ENCODE results near the gene SLC35C1. TPM values are rescaled to one million over a fixed set of nuclear protein-coding genes. Genes with fewer than 3 reads are reported as not detected.

The SLC35C1 gene
- total and polyA plus RNA-seq, 9 of the 15 experiments (the other 6 are each of a cell fraction or from before 2014, with no cell fraction given): 0.65 to 13.1 (median 2.4) TPM

DNA sequence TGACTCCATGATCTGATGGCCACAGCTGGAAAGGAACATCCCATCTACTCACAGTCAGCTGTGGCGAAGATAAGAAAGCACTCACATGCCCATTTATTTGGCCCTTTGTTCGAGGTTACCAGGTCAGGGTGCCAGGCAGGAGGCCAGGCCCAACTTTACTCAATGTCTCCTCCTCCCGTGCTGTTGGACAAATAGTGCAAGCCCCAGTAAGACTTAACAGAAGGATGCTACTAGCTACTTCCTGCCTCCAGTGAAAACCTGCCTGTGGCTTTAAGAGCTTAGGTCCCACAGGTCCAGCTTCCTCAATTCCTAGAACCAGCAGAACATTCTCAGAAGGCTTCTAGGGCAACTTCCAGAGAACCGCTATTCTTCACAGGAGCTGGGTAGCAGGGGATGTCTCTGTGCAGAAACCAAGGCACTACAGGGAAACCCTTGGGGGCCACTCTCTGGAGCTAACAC is 29.4 kb downstream of the SLC35C1 start (continued):
- TF ChIP-seq THRB (CRISPR knock-in tag; conservative IDR thresholded peaks at IDR 0.05): no peak
- TF ChIP-seq, protein P1, sequence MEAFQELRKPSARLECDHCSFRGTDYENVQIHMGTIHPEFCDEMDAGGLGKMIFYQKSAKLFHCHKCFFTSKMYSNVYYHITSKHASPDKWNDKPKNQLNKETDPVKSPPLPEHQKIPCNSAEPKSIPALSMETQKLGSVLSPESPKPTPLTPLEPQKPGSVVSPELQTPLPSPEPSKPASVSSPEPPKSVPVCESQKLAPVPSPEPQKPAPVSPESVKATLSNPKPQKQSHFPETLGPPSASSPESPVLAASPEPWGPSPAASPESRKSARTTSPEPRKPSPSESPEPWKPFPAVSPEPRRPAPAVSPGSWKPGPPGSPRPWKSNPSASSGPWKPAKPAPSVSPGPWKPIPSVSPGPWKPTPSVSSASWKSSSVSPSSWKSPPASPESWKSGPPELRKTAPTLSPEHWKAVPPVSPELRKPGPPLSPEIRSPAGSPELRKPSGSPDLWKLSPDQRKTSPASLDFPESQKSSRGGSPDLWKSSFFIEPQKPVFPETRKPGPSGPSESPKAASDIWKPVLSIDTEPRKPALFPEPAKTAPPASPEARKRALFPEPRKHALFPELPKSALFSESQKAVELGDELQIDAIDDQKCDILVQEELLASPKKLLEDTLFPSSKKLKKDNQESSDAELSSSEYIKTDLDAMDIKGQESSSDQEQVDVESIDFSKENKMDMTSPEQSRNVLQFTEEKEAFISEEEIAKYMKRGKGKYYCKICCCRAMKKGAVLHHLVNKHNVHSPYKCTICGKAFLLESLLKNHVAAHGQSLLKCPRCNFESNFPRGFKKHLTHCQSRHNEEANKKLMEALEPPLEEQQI (IDR thresholded peaks at IDR 0.05): no peak
- no peak for TF ChIP-seq ATF2 (CRISPR knock-in tag; IDR thresholded peaks at IDR 0.05)
- no peak for TF ChIP-seq NR3C1 (CRISPR knock-in tag; IDR thresholded peaks at IDR 0.05)
- TF ChIP-seq ARID4B (CRISPR knock-in tag; IDR thresholded peaks at IDR 0.05): no peak
- TF ChIP-seq TCF7L2 (IDR thresholded peaks at IDR 0.05; ENCODE audit: low read depth, low read length): no peak
- no peak for TF ChIP-seq NRF1 (conservative IDR thresholded peaks at IDR 0.05 in 1 of 2, IDR thresholded peaks at IDR 0.05 in 1 of 2)
- no peak for TF ChIP-seq CREB1 (IDR thresholded peaks at IDR 0.05)
- no peak for TF ChIP-seq CREB1 (CRISPR knock-in tag; IDR thresholded peaks at IDR 0.05)
- TF ChIP-seq ZNF586 (CRISPR knock-in tag; conservative IDR thresholded peaks at IDR 0.05): no peak
- TF ChIP-seq CEBPB (tag; IDR thresholded peaks at IDR 0.05): no peak
- TF ChIP-seq KHSRP (IDR thresholded peaks at IDR 0.05): no peak
- no peak for TF ChIP-seq ZBTB17 (CRISPR knock-in tag; IDR thresholded peaks at IDR 0.05)
- TF ChIP-seq ETV6 (IDR thresholded peaks at IDR 0.05; ENCODE audit: borderline replicate concordance in 1 of 2, low read depth in 2 of 2, low read length in 1 of 2): peak; percentile 88 to 89; a peak in 3 of 4 replicates
- TF ChIP-seq ETV6 (CRISPR knock-in tag; IDR thresholded peaks at IDR 0.05; ENCODE audit: borderline replicate concordance): no peak
- TF ChIP-seq FOS (IDR thresholded peaks at IDR 0.05; ENCODE audit: extremely low read depth, insufficient read length): no peak
- TF ChIP-seq IRF9 (tag; IDR thresholded peaks at IDR 0.05): no peak
- TF ChIP-seq GABPA (tag; conservative IDR thresholded peaks at IDR 0.05; ENCODE audit: low read depth): no peak
- no peak for TF ChIP-seq ZNF584 (CRISPR knock-in tag; IDR thresholded peaks at IDR 0.05; ENCODE audit: low read depth)
- no peak for TF ChIP-seq HNRNPUL1 (IDR thresholded peaks at IDR 0.05; ENCODE audit: low read length)

Data from K562 (cell line).